ENCODE data around the gene SLC16A2.
"Not testable (repeated sequence)": the region's sequence is repeated elsewhere in the genome, so short reads cannot be mapped to it uniquely, and the experiment has no call there.

The SLC16A2 gene

GRCh38 chrX:74458736-74459135 is 37.4 kb downstream of the SLC16A2 start:
- no peak for DNase-seq
- no peak overlapping the region for H3K4me3 ChIP-seq (ENCODE audit: low read depth, low read length)

DNA sequence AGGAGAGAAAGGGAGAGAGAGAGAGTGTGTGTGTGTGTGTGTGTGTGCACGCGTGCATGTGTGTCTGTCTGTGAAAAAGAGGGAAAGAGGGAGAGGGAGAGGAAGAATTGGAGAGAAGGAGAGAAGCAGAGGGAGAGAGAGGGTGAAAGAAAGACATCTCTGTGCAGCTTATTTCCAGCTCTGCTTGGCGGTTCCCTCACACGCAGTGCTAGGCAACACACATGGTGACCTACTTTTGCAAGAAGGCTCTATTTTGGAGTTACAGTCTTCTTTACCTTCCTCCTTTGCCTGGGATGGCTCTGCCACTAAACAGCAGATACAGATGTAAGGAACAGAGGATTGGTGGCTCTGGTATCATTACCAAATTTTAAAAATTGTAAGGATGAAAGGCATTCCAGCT is 40.1 kb downstream of the SLC16A2 start:
- no peaks in the 10 kb centered on the region for H3K36me3 ChIP-seq
- DNase-seq, result no peak
- no peaks in the 10 kb centered on the region for H3K27me3 ChIP-seq
- H3K4me3 ChIP-seq (ENCODE audit: low read depth, low read length), result no peak overlapping the region
- TF ChIP-seq, protein P1, sequence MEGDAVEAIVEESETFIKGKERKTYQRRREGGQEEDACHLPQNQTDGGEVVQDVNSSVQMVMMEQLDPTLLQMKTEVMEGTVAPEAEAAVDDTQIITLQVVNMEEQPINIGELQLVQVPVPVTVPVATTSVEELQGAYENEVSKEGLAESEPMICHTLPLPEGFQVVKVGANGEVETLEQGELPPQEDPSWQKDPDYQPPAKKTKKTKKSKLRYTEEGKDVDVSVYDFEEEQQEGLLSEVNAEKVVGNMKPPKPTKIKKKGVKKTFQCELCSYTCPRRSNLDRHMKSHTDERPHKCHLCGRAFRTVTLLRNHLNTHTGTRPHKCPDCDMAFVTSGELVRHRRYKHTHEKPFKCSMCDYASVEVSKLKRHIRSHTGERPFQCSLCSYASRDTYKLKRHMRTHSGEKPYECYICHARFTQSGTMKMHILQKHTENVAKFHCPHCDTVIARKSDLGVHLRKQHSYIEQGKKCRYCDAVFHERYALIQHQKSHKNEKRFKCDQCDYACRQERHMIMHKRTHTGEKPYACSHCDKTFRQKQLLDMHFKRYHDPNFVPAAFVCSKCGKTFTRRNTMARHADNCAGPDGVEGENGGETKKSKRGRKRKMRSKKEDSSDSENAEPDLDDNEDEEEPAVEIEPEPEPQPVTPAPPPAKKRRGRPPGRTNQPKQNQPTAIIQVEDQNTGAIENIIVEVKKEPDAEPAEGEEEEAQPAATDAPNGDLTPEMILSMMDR (IDR thresholded peaks at IDR 0.05; ENCODE audit: low read depth, low read length), result no peak
- no peaks in the 10 kb centered on the region for H3K9me3 ChIP-seq
- no peaks in the 10 kb centered on the region for H3K4me1 ChIP-seq

More at GRCh38 chrX:74458736-74459135, 37.4 kb downstream of the SLC16A2 start:
- Histone ChIP-seq H3K4me1 (no peaks in the 10 kb centered on the region), H3K36me3 (no peaks in the 10 kb centered on the region), H3K27me3 (no peaks in the 10 kb centered on the region), H3K9me3 (no peaks in the 10 kb centered on the region)
- TF ChIP-seq, protein P1 (IDR thresholded peaks at IDR 0.05; ENCODE audit: low read depth, low read length), result no peak

GRCh38 chrX:74464722-74465121 is 43.4 kb downstream of the SLC16A2 start:
- Histone ChIP-seq H3K4me3 (ENCODE audit: low read depth, low read length) (no peak overlapping the region), H3K27me3 (no peaks in the 10 kb centered on the region)
- TF ChIP-seq, protein P1 (IDR thresholded peaks at IDR 0.05; ENCODE audit: low read depth, low read length), result no peak

GRCh38 chrX:74465424-74465823 is 44.1 kb downstream of the SLC16A2 start:
- Histone ChIP-seq H3K27me3 (no peaks in the 10 kb centered on the region), H3K9me3 (no peaks in the 10 kb centered on the region), H3K4me1 (no peaks in the 10 kb centered on the region), H3K36me3 (no peaks in the 10 kb centered on the region), H3K4me3 (ENCODE audit: low read depth, low read length) (no peak overlapping the region)
- DNase-seq, result no peak
- TF ChIP-seq, protein P1 (IDR thresholded peaks at IDR 0.05; ENCODE audit: low read depth, low read length), result no peak

More at GRCh38 chrX:74464722-74465121, 43.4 kb downstream of the SLC16A2 start:
- no peak for DNase-seq
- Histone ChIP-seq H3K9me3 (no peaks in the 10 kb centered on the region), H3K4me1 (no peaks in the 10 kb centered on the region), H3K36me3 (no peaks in the 10 kb centered on the region)

DNA sequence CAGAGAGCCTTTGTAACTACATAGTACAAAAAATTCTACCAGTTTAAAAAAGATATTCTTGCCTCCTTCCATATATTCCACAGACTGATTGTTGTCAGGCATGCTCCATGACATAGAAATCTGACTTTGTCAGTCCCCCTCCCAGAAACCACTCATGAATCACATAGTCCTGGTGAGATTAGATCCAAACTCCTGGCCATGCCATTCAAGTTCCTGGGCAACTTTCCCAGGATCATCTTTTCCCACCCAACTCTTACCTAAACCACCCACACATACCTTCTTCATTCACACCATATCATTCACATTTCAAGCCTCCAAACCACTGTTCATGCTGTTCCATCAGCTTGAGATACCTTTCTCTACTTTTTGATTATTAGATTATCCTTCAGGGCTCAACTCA is 46.4 kb downstream of the SLC16A2 start:
- DNase-seq, result no peak

DNA sequence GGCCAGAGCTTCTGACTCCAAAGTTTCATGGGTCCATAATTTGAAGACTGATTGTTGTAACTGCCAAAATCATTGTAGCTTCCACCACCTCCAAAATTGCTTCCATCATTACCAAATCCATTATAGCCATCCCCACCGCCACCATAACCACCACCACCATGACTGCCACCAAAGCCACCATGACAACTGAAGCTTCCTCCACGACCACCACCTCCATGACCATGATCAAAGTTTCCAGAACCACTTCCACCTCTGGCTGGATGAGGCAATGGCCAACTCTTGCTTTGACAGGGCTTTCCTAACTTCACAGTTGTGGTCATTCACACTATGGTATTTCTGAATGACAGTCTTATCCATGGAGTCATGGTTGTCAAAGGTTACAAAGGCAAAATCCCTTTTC is 51.8 kb downstream of the SLC16A2 start:
- H3K9me3 ChIP-seq; H3K4me1 ChIP-seq; H3K4me3 ChIP-seq (ENCODE audit: low read depth, low read length); H3K36me3 ChIP-seq; H3K27me3 ChIP-seq; DNase-seq: not testable (repeated sequence)

More for the DNA sequence above, 46.4 kb downstream of the SLC16A2 start:
- TF ChIP-seq, protein P1 (IDR thresholded peaks at IDR 0.05; ENCODE audit: low read depth, low read length), result no peak
- Histone ChIP-seq H3K36me3 (no peaks in the 10 kb centered on the region), H3K9me3 (no peaks in the 10 kb centered on the region), H3K27me3 (no peaks in the 10 kb centered on the region), H3K4me3 (ENCODE audit: low read depth, low read length) (no peak overlapping the region), H3K4me1 (no peaks in the 10 kb centered on the region)

DNA sequence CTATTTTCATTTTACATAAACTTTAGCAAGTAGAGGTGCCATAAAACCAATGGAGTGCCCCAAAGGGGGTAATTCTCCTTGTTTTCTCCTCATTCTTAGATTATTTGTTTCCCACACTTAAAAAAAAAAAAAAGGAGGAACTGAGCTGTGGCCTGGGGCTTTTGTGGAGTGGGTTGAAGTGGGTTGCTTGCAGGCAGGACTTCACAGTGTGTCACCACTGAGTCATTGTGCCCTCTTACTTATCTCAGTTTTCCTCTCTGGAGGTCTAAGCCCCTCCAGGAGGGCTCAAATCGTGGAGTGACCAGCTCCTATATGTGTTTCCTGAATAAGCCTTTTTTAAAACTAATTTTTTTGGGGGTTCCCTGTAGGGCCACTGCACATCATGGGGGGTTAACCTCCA is 69.0 kb downstream of the SLC16A2 start:
- no peak overlapping the region for H3K4me3 ChIP-seq (ENCODE audit: low read depth, low read length)
- no peaks in the 10 kb centered on the region for H3K9me3 ChIP-seq
- H3K4me1 ChIP-seq, result no peaks in the 10 kb centered on the region
- H3K36me3 ChIP-seq, result no peaks in the 10 kb centered on the region
- no peak for DNase-seq
- TF ChIP-seq, protein P1 (IDR thresholded peaks at IDR 0.05; ENCODE audit: low read depth, low read length), result no peak
- H3K27me3 ChIP-seq, result no peaks in the 10 kb centered on the region
